Astrocyte (in vitro differentiated cells and primary cell): ENCODE results near the gene ZC3H12C. TPM values are rescaled to one million over a fixed set of nuclear protein-coding genes. Genes with fewer than 3 reads are reported as not detected.

Source experiments
- DNase-seq: peaks from one replicate; pipeline ENCODE4 v3.0.0-alpha.2; 2010; ENCODE audit warnings: low read depth
- FAIRE-seq: peaks from 2 replicates; lab custom pipeline; 2011; peaks lifted over from hg19 to GRCh38; lab: Jason Lieb, UNC
- H2AFZ ChIP-seq: 2 replicates; pipeline ENCODE4 v1.6.0; 2012; ENCODE audit warnings: low read depth, low read length, inconsistent platforms
- H3K27ac ChIP-seq: 2 replicates; pipeline ENCODE4 v1.5.1; 2011; ENCODE audit warnings: low read depth, low read length, inconsistent platforms
- H3K27me3 ChIP-seq: 2 replicates; pipeline ENCODE4 v1.6.0; 2011; ENCODE audit warnings: low read length, inconsistent platforms; ENCODE audit not compliant: insufficient read depth
- H3K36me3 ChIP-seq: 2 replicates; pipeline ENCODE4 v1.5.1; 2011; ENCODE audit warnings: low read length, inconsistent platforms; ENCODE audit not compliant: insufficient read depth
- H3K4me1 ChIP-seq: 2 replicates; pipeline ENCODE4 v1.5.1; 2011; ENCODE audit warnings: low read length, inconsistent platforms; ENCODE audit not compliant: insufficient read depth
- H3K4me2 ChIP-seq: 2 replicates; pipeline ENCODE4 v1.6.0; 2012; ENCODE audit warnings: low read length, inconsistent platforms
- H3K4me3 ChIP-seq: 2 replicates; pipeline ENCODE4 v1.5.1; 2011; ENCODE audit warnings: low read depth, mild to moderate bottlenecking, low read length, inconsistent platforms; ENCODE audit not compliant: insufficient read depth
- H3K79me2 ChIP-seq: 2 replicates; pipeline ENCODE4 v1.6.0; 2012; ENCODE audit warnings: mild to moderate bottlenecking, low read length, inconsistent platforms; ENCODE audit not compliant: insufficient read depth
- H3K9ac ChIP-seq: 2 replicates; pipeline ENCODE4 v1.6.0; 2012; ENCODE audit warnings: mild to moderate bottlenecking, low read length, inconsistent platforms
- H3K9me3 ChIP-seq: 2 replicates; pipeline ENCODE4 v1.5.1; 2012; ENCODE audit warnings: low read depth, mild to moderate bottlenecking, low read length, inconsistent platforms; ENCODE audit not compliant: insufficient read depth
- H4K20me1 ChIP-seq: 2 replicates; pipeline ENCODE4 v1.6.0; 2012; ENCODE audit warnings: low read length, inconsistent platforms; ENCODE audit not compliant: insufficient read depth
- H3K27ac Mint-ChIP-seq: one replicate; pipeline ENCODE4 v1.8.0; 2021; ENCODE audit warnings: mild to moderate bottlenecking, mixed read lengths; ENCODE audit not compliant: unreplicated experiment
- H3K27me3 Mint-ChIP-seq: one replicate; pipeline ENCODE4 v1.8.0; 2021; ENCODE audit warnings: low read depth, mixed read lengths; ENCODE audit not compliant: unreplicated experiment
- H3K36me3 Mint-ChIP-seq: one replicate; pipeline ENCODE4 v1.8.0; 2021; ENCODE audit warnings: low read depth, mixed read lengths; ENCODE audit not compliant: unreplicated experiment
- H3K4me1 Mint-ChIP-seq: one replicate; pipeline ENCODE4 v1.8.0; 2021; ENCODE audit warnings: low read depth, mixed read lengths; ENCODE audit not compliant: unreplicated experiment
- H3K4me3 Mint-ChIP-seq: one replicate; pipeline ENCODE4 v1.8.0; 2021; ENCODE audit warnings: mild to moderate bottlenecking, moderate library complexity, mixed read lengths; ENCODE audit not compliant: unreplicated experiment
- H3K9me3 Mint-ChIP-seq: one replicate; pipeline ENCODE4 v1.8.0; 2021; ENCODE audit warnings: mild to moderate bottlenecking, mixed read lengths; ENCODE audit not compliant: unreplicated experiment
- EZH2 ChIP-seq: IDR thresholded peaks from 2 replicates; pipeline ENCODE4 v1.6.1; 2012; ENCODE audit warnings: mild to moderate bottlenecking, low read length, inconsistent platforms; ENCODE audit not compliant: insufficient read depth
- total RNA-seq: library from RNA; stranded (reverse); gene quantifications from 2 replicates; pipeline ENCODE4 v1.2.1, GENCODE V29; 2021
- TF ChIP-seq, protein P1 (sequence below): IDR thresholded peaks from 2 replicates; pipeline ENCODE4 v1.5.1; 2011; ENCODE audit warnings: low read depth, mild to moderate bottlenecking, inconsistent platforms, low read length, moderate library complexity; ENCODE audit not compliant: insufficient read depth

Gene ZC3H12C
- total RNA-seq, 1 donor from 2014 or later, result 12.0 TPM

DNA sequence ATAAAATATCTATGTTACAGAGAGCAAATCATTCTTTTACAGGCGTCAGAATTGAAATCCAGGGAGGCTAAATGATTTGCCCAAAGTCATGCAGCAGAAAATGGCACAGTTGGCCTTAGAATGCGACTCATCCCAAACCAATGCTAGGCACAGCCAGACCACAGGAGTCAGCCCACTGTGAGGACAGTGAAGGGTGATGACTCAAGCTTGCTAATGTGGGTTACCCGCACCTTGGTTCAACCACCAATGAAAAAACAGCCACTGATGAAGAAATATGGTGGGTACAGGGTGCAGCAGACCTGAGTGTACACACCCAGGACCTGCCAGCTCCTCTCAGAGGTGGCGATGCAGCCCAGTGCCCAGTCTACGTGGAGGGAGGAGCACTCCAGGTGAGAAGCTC is 89.7 kb downstream of the ZC3H12C start:
- Histone ChIP-seq H3K9ac (no peak overlapping the region), H3K4me2 (no peak overlapping the region), H3K27ac (no peak overlapping the region), H2AFZ (no peak overlapping the region), H3K4me1 (peaks cover 10% of the 10 kb centered on the region), H3K9me3 (no peaks in the 10 kb centered on the region), H3K79me2 (no peaks in the 10 kb centered on the region), H3K4me3 (no peak overlapping the region), H3K27me3 (peaks cover 10% of the 10 kb centered on the region), H4K20me1 (no peaks in the 10 kb centered on the region), H3K36me3 (no peaks in the 10 kb centered on the region)
- peak overlapping the region; percentile 11 for H3K27ac Mint-ChIP-seq
- TF ChIP-seq EZH2, result no peak
- TF ChIP-seq, protein P1, sequence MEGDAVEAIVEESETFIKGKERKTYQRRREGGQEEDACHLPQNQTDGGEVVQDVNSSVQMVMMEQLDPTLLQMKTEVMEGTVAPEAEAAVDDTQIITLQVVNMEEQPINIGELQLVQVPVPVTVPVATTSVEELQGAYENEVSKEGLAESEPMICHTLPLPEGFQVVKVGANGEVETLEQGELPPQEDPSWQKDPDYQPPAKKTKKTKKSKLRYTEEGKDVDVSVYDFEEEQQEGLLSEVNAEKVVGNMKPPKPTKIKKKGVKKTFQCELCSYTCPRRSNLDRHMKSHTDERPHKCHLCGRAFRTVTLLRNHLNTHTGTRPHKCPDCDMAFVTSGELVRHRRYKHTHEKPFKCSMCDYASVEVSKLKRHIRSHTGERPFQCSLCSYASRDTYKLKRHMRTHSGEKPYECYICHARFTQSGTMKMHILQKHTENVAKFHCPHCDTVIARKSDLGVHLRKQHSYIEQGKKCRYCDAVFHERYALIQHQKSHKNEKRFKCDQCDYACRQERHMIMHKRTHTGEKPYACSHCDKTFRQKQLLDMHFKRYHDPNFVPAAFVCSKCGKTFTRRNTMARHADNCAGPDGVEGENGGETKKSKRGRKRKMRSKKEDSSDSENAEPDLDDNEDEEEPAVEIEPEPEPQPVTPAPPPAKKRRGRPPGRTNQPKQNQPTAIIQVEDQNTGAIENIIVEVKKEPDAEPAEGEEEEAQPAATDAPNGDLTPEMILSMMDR, result no peak
- no peak for FAIRE-seq
- peaks cover 2% of the 10 kb centered on the region for H3K9me3 Mint-ChIP-seq
- no peaks in the 10 kb centered on the region for H3K36me3 Mint-ChIP-seq
- H3K4me1 Mint-ChIP-seq, result peaks cover 23% of the 10 kb centered on the region
- H3K4me3 Mint-ChIP-seq, result no peak overlapping the region
- DNase-seq, result peak; percentile 47
- peaks cover 3% of the 10 kb centered on the region for H3K27me3 Mint-ChIP-seq

DNA sequence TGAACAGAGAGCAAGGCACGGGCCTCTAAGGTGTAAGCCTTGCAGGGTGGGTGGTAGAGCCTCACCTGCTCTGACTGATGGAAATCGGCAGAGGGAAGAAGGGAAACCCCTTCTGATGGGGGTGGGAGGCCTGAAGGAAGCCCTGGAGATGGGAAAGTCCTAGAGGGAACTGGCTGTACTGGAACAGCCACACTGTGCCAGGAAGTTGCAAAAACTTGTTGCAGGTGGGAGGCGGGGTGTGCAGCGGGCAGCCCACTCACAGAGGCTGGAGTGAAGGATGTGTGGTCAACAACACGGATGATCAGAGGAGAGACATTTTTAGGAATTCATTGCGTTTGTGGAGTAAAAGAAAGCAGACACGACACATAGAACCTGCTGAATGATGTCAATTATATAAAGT is 91.3 kb downstream of the ZC3H12C start:
- Mint-ChIP-seq H3K9me3 (no peaks in the 10 kb centered on the region), H3K27me3 (no peaks in the 10 kb centered on the region), H3K36me3 (peaks cover 1% of the 10 kb centered on the region), H3K27ac (no peak overlapping the region), H3K4me1 (peaks cover 23% of the 10 kb centered on the region), H3K4me3 (no peak overlapping the region)
- H3K9ac ChIP-seq, result no peak overlapping the region
- H3K9me3 ChIP-seq, result no peaks in the 10 kb centered on the region
- H2AFZ ChIP-seq, result no peak overlapping the region
- no peak overlapping the region for H3K4me2 ChIP-seq
- TF ChIP-seq EZH2, result no peak
- TF ChIP-seq, protein P1, result no peak
- H3K36me3 ChIP-seq, result no peaks in the 10 kb centered on the region
- H3K79me2 ChIP-seq, result no peaks in the 10 kb centered on the region
- peaks cover 10% of the 10 kb centered on the region for H3K4me1 ChIP-seq
- no peaks in the 10 kb centered on the region for H4K20me1 ChIP-seq
- no peak overlapping the region for H3K4me3 ChIP-seq
- no peak overlapping the region for H3K27ac ChIP-seq
- H3K27me3 ChIP-seq, result peaks cover 10% of the 10 kb centered on the region
- DNase-seq (no peak), FAIRE-seq (no peak)

DNA sequence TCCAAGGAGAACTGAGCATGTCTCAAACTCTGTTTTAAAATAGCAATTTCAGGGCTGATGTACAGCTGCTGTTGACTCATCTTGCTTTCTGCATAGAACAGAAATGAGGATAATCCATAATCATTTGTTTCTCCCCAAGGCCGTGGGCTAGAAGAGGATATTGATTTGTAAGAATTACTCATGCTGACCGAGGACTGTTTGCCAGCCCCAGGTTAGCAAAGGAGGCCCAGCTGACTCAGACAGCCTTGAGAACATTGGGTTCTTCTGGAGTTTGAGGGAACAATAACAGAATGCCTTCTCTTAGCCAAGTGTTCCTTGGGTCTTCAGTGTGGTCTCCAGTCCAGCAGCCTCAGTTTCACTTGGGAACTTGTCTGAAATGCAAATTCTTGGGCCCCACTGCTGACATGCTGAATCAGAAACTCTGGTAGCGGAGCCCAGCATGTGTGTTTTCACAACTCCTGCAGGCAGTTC is 92.0 kb downstream of the ZC3H12C start:
- no peak overlapping the region for H3K27ac Mint-ChIP-seq

More for the DNA sequence above, 92.0 kb downstream of the ZC3H12C start:
- Mint-ChIP-seq H3K36me3 (peaks cover 2% of the 10 kb centered on the region), H3K9me3 (no peaks in the 10 kb centered on the region), H3K4me3 (no peak overlapping the region), H3K27me3 (no peaks in the 10 kb centered on the region), H3K4me1 (peaks cover 23% of the 10 kb centered on the region)
- FAIRE-seq (no peak), DNase-seq (peak; percentile 66)
- Histone ChIP-seq H3K79me2 (no peaks in the 10 kb centered on the region), H3K4me1 (peaks cover 10% of the 10 kb centered on the region), H4K20me1 (no peaks in the 10 kb centered on the region), H3K27me3 (peaks cover 10% of the 10 kb centered on the region), H3K27ac (no peak overlapping the region), H3K4me2 (peak overlapping the region; percentile 23), H3K9ac (no peak overlapping the region), H3K9me3 (no peaks in the 10 kb centered on the region), H3K4me3 (no peak overlapping the region), H2AFZ (no peak overlapping the region), H3K36me3 (no peaks in the 10 kb centered on the region)
- TF ChIP-seq, protein P1, result no peak
